OCI-LY3 (cell line): ENCODE results near the gene LGALS4.
"Not testable (repeated sequence)": the region's sequence is repeated elsewhere in the genome, so short reads cannot be mapped to it uniquely, and the experiment has no call there.

Experiments used
- CTCF ChIP-seq: fragments of 200-600, 300-600 bp; sonication (generic); IDR thresholded peaks from 2 replicates; pipeline ENCODE4 v1.5.1; 2014; ENCODE audit warnings: antibody characterized with exemption, low read length, low read depth
- EZH2phosphoT487 ChIP-seq: fragments of 200-600 bp; shearing (Covaris generic); IDR thresholded peaks from 2 replicates; pipeline ENCODE4 v1.6.1; 2018; ENCODE audit warnings: antibody characterized with exemption, mixed run types, low read depth

GRCh38 chr19:38770949-38771275, 41.8 kb downstream of the LGALS4 start:
- not testable (repeated sequence) for TF ChIP-seq CTCF, EZH2phosphoT487
